ENCODE measurements around the gene PMP22. TPM values are rescaled to one million over a fixed set of nuclear protein-coding genes. Genes with fewer than 3 reads are reported as not detected.

Gene PMP22
- polyA plus RNA-seq, 4 donors: 62.0 to 89.4 (median 78.8) TPM

Other genes with a start within 250 kb of the PMP22 start
- gene TEKT3, start 76.3 kb upstream of the PMP22 start, polyA plus RNA-seq: 1 to 10 TPM in 1 of 4 donors, under 1 TPM in 1, not detected in 2; 0.24 to 1.2 TPM
- 10 to 100 TPM in 1 of 4 donors, 1 to 10 TPM in 3; 5.1 to 24.3 (median 6.1) TPM for gene CDRT4, start 202.3 kb upstream of the PMP22 start, polyA plus RNA-seq

Measured in small intestine (tissue), 4 donors.